HG03439 (cell line): Measurements from ENCODE around the gene RHBDD2.

Experiments
- ATAC-seq: cut with Tn5 transposase; IDR thresholded peaks from one replicate; pipeline ENCODE4 v1.9.1; 2021; ENCODE audit warnings: mild to moderate bottlenecking, moderate library complexity; ENCODE audit not compliant: unreplicated experiment

The RHBDD2 gene

DNA sequence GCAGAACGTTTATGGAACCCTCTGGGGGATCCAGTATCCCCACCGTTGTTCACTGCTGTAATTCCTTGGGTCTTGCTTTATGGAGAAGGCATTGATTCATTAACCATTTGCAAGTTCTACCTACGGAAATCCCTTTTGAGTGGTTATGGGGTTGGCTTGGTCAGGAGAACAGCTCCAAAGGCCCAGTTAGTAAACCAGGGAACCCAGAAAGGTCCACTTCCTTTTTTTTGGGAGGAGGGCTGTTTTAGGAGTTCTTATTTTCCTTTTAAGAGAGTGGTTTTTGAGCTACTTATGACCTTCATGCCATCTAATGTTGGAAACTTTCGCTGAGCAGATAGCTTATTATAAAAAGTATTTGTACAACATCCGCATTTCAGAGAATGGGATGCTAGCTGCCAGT lies 37.4 kb downstream of the RHBDD2 start:
- no peak for ATAC-seq

DNA sequence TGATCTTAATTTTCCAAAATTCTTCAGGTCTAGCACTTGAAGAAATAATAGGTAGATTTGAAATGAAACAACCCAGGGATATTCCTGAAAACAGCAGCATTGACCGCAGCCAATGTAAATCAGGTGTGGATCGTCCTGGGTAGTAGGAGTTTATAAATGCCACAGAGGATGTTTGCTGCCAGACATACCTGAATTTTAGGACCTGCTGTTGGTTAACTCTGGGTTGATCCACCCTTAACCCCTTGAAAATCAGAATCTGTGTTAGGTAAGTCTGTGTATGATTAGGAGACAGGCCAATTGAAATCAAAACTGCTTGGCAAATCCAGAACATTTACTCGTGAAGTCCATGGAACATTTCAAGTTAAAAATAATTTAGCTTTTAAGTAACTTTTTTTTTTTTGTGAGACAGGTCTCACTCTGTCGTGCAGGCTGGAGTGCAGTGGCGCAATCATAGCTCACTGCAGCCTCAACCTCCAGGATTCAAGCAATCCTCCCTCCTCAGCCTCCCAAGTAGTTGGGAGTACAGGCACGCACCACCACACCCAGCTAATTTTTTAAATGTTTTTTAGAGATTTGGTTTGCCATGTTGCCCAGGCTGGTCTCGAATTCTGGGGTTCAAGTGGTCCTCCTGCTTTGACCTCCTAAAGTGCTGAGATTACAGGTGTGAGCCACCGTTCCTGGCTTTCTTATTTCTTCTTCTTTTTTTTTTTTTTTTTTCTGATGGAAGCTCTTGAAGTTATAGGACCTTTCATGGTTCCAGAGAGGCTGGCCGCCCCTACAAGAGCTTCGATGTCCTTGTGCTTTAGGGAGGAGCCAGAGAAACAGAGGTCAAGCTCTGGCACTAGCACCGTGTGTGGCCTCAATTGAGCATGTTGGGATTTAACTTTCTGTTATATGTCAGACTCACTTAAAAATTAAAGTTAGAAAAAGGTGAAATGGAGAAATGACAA lies 38.1 kb downstream of the RHBDD2 start:
- ATAC-seq, result no peak

DNA sequence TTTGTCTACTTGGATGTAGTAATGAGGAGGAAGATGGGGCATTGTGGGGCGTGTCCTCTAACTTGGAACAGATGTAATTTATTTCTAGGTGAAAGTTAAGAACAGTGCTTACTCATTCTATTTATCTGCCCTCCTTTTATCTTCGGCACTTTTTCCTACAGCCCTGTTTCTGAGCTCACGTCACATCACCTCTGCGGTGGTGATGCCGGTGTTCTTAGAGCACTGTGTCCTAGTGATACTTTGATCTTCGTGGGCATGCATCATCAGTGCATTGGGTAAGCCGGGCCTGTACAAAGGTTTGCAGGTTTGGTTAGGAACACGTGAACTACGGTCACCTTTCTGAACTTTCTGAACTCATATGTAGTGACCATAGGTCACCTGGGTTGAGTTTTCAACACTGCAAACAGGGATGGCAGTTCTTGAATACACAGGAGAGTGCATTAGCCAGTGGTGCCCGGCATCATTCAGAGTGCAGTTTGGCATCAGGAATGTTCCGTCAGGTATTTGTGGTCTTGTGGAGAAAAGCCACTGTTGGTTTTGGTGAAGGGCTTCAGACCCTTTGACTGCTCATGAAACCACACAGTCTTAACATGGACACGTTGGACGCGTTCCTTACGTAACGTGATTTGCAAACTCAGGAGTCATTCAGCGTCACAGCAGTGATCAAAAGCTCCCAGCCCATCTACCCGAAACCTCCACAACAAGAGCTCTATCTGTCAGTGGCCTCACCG lies 41.8 kb downstream of the RHBDD2 start:
- ATAC-seq, result no peak

DNA sequence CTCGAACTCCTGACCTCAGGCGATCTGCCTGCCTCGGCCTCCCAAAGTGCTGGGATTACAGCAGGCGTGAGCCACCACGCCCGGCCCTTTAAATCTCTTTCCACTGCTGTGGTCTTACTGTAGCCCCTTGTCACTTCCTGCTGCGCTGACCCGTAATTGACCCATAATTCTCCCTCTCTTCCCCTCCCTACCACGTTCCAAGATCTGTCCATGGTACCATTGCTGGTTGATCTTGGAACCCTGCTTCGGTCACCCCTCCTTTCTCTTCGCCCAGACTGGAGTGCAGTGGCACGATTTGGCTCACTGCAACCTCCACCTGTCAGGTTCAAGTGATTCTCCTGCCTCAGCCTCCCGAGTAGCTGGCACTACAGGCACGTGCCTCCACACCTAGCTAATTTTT lies 42.6 kb downstream of the RHBDD2 start:
- no peak for ATAC-seq

DNA sequence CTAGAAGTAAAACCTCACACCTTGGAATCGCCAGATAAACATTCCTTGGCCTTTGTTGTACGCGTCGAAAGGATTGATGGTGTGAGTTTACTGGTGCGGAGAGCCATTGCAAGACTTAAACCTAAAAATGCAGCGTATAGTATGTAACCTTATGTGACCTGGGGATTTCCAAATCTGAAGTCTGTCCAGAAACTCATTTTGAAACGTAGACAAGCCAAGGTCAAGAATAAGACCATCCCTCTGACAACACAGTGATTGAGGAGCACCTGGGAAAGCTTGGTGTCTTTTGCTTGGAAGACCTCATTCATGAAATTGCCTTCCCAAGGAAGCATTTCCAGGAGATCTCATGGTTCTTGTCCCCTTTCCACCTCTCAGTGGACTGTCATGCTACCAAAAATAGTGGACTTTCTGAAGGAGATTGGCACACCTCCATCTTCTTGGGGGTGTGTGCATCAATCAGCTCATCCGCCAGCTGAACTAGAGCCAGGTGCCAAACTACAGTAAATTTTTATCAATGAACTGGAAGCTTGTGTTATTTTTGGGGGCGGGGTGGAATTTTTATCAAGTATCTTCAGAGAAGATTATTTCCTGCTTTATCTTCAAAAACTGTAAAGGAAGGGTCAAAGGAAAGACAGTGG lies 44.3 kb downstream of the RHBDD2 start:
- ATAC-seq, result no peak

DNA sequence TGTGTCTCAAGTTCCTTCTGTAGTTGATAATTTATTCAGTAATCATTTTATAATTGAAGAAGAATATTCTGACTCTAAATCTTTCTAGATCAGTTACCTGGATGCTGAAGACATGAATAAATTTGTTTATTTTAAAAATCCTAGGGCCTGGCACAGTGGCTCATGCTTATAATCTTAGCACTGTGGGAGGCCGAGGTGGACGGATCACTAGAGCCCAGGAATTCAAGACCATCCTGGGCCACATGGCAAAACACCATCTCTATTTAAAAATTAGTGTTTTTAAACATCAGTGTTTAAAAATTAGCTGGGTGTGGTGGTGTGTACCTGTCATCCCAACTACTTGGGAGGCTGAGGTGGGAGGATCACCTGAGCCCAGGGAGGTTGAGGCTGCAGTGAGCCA lies 45.4 kb downstream of the RHBDD2 start:
- no peak for ATAC-seq

DNA sequence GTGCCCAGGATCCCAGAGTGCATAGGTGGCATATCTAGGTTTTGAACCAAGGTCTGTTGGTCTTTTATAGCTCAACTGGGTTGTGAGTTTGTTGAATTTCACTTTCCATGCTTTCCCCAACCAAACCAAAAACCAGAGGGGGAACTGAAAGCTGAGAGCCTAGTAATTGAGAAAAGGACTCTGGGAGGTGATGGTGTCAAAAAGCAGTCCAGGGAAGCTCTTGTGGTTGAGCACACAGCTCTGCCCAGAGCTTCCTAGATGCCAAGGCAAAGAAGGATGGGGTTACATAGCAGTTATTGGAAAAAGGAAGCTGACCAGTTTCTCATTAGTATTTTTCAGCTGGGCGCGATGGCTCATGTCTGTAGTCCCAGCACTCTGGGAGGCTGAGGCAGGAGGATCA lies 46.1 kb downstream of the RHBDD2 start:
- no peak for ATAC-seq

DNA sequence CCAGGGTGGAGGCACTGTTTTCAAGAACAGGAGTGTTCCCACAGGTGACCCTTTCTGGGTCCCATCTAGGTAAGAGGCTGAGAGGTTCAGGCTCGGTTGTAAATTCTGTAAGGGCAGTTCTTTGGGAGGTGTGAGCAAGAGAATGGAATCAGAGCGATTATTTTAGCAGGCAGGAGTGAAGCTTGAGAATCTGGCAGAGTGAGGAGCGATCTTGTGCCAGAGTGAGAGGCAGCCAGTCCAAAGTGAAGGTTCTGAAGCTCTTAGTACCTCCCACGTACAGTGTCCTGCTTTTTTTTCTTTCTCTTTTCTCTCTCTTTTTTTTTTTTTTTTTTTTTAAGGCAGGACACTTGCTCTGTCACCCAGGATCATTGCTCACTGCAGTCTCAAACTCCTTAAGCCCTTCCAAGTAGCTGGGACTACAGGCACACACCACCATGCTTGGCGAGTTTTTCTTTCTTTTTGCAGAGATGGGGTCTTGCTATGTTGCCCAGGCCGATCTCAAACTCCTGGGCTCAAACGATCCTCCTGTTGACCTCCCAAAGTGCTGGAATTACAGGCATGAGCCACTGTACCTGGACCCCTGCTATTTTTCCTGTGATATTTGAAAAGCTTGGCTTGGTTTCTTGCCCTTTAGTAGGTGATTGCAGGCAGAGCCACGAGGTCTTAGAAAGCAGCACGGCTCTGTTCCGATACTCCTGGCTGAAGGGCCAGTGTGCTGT lies 47.0 kb downstream of the RHBDD2 start:
- no peak for ATAC-seq

DNA sequence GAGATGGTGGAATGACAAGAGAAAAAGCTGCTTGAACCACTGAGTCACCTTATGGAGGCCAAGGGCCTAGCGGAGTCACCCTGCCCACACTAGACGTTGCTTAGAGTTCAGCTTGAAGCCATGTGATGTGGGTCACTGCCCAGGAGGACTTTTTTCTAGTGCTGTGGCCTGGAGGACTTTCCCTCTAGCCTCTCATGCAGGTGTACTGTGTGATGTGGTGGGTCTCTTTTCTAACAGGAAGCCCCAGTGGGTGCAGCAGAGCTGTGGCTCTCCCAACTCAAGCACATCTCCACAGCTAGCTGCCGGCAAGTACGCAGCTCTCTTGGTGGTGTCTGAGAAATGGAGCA lies 49.7 kb downstream of the RHBDD2 start:
- no peak for ATAC-seq

DNA sequence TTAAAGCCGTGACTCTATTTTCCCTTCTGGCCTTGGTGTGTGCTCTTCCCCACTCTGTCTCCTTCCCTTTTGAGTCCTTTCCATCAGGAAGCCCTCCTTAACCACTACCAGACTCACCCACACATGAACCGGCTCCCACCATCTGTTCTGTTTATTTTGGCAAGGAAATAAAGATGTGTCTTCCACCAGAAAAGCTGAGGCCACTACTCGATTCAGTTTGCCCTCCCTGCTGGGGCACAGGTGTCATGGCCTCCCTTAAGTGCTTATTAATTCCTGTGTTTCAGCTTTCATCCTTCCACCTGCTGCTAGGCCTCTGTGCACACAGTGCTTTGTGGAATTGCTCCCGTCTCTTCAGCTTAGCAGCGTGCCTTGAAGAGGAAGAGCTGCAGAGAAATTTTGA lies 52.8 kb downstream of the RHBDD2 start:
- no peak for ATAC-seq

DNA sequence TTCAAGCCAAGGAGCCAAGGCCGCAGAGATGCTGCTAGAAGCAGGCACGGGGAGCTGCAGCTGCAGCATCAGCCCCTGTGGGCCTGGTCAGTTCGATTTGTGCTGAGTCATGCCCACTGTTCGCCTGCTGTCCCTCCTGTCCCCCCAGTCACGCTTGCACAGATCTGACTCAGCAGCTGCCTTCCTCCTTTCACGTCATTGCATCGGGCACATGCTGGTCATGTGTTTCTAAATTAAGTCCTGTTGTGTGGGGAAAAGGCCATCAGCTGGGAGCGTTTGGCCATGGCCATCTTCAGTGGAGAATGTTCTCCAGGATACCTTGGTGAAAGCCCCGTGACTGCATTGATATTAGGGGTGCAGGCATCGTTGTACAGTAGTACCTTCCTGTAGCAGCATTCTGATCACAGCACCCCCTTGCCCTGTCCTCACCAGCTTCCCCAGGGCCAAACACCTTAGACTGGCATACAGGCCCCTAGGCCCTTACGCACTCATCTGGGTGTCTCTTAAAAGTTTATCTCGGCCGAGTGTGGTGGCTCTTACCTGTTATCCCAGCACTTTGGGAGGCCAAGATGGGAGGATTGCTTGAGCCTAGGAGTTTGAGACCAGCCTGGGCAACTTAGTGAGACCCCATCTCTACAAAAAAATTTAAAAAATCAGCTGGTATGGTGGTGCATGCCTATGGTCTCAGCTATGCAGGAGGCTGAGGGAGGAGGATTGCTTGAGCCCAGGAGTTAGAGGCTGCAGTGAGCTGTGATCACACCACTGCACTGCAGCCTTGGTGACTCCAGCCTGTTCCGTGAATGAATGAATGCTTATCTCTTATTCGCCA lies 59.3 kb downstream of the RHBDD2 start:
- no peak for ATAC-seq
